GOT3 (cell line): ENCODE results near the gene VN1R2.
A peak's percentile ranks its signal among the peaks of the same experiment; 100 is the strongest.
"Not testable (repeated sequence)": the region's sequence is repeated elsewhere in the genome, so short reads cannot be mapped to it uniquely, and the experiment has no call there.

Experiments
- DNase-seq: peaks from one replicate; lab custom pipeline; 2025; ENCODE audit warnings: mixed read lengths; lab: John Stamatoyannopoulos, UW

VN1R2 gene, protein sequence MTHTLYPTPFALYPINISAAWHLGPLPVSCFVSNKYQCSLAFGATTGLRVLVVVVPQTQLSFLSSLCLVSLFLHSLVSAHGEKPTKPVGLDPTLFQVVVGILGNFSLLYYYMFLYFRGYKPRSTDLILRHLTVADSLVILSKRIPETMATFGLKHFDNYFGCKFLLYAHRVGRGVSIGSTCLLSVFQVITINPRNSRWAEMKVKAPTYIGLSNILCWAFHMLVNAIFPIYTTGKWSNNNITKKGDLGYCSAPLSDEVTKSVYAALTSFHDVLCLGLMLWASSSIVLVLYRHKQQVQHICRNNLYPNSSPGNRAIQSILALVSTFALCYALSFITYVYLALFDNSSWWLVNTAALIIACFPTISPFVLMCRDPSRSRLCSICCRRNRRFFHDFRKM

GRCh38 chr19:53257715-53258342 lies at the start of gene VN1R2:
Gene VN1R2 (plus strand): TSS chr19:53258292. CDS start chr19:53258376, 84 bp downstream.
- DNase-seq, result not testable (repeated sequence)

GRCh38 chr19:53211554-53211953 lies 46.5 kb upstream of the VN1R2 start:
- DNase-seq, result not testable (repeated sequence)

- DNase-seq, result no peak
These were observed 45.3 kb upstream of the VN1R2 start for GRCh38 chr19:53212703-53213320.

DNA sequence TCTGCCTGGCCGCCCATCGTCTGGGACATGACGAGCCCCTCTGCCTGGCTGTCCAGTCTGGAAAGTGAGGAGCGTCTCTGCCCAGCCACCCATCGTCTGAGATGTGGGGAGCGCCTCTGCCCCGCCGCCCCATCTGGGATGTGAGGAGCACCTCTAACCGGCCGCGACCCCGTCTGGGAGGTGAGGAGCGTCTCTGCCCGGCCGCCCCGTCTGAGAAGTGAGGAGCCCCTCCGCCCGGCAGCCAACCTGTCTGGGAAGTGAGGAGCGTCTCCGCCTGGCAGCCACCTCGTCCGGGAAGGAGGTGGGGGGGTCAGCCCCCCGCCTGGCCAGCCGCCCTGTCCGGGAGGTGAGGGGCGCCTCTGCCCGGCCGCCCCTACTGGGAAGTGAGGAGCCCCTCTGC lies 35.4 kb upstream of the VN1R2 start:
- not testable (repeated sequence) for DNase-seq

DNA sequence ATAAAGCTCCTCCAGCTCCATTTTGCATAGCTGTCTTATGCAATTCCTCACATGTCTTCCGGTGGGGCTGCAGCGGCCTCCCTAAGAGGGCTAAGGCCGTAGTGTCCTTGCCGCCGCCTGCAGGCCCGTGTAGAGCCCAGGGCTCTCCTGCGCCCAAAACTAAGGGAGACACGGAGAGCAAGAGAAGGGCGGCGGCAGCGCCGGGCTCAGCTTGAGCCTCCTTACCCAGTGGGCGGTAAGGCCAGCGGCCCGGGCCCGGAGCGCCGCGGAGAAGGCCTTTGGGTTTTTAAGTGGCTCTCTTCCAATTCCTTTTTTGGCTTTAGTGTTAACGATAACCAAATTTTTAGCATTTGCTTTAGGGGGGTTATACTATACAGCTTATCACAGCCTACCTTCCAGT lies 33.5 kb upstream of the VN1R2 start:
- no peak for DNase-seq

GRCh38 chr19:53237114-53237777 lies 20.8 kb upstream of the VN1R2 start:
- DNase-seq, result no peak

- DNase-seq, result no peak
These were observed 11.6 kb upstream of the VN1R2 start for GRCh38 chr19:53246498-53246897.

- peak; percentile 51 for DNase-seq
These were observed 3.4 kb upstream of the VN1R2 start, which contains the start of gene ZNF677 for GRCh38 chr19:53254411-53255341. Gene ZNF677 (minus strand): TSS chr19:53254873. CDS start chr19:53251550, 3,323 bp downstream.

DNA sequence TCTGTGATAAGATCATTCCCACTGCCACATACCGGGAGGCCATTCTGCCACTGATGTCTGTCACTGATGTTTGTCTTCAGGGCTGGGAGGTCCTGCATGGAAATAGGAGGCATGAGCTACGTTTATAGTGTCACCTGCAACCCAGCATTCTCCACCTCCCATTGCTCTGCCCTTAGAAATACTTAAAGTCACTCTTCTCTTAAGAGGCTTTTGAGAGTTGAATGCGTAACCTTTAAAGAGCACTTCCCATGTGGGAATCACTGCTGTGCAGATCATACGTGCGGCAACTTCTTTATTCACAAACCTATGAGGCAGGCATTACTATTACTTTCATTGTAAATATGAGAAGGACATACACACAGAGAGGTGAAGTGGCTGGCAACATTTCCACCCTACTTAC lies 9.5 kb downstream of the VN1R2 start, which contains the start of gene VN1R4:
Gene VN1R4, minus strand, starts transcription at position 101 of the 400 bp plus-strand sequence. Its CDS starts 58 bp downstream, at position 43.
- not testable (repeated sequence) for DNase-seq

- DNase-seq, result not testable (repeated sequence)
These were observed 11.8 kb downstream of the VN1R2 start for GRCh38 chr19:53269861-53270260.

DNA sequence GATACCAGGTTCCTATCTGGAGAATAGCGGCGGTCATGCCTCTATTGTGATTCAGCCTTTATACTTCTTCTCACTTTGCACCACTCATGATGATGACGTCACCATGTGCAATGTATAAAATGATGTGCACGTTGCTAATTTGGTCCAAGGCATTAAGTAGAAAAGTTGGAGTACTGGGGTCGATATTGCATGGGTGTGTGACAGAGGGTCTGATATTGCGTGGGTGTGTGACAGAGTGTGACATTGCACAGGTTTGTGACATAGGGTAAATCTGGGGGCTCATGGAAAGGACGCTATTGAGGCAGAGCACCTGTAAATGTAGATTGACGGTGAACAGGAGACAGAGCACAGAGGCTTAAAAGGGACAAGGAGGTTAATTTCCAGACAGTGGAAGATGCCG lies 14.0 kb downstream of the VN1R2 start:
- no peak for DNase-seq

- no peak for DNase-seq
These were observed 17.4 kb downstream of the VN1R2 start for GRCh38 chr19:53275480-53275879.

DNA sequence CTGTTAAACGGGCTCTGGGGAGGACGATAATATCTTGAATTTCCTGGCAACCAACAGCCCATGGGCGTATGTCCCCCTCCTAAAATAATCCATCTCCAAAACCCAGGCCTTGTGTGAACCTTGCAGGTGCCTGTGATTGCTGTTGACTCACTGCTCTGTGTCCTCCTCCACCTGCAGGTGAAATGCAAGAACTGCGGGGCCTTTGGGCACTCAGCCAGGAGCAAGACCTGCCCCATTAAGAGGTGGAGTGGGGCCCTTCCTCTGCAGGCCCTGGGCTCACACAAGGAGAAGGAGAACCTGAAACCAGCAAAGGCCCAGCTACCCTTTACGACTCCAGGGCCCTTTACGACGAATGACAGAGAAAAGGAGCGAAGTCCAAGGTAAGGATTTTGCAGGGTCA lies 23.9 kb downstream of the VN1R2 start:
- DNase-seq, result not testable (repeated sequence)

DNA sequence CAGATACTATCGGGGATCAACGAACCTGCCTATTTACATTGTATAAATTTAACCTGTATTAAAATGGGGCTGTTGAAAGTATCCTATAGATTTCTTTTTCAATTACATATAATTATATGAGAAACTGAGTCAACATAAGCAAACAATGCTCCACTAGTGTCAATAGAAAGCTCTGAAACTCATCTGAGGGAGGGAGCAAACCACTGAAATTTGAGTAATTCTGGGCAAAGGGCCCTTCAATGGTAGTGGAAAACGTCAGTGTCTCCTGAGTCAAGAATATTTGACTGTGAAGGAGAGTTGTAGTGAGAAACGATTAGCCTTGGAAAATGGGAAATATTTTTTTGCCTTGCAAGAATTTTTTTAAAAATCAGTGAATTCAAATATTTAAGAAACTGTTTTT lies 27.0 kb downstream of the VN1R2 start:
- DNase-seq, result no peak

- DNase-seq, result no peak
These were observed 32.9 kb downstream of the VN1R2 start for GRCh38 chr19:53290758-53291549.

DNA sequence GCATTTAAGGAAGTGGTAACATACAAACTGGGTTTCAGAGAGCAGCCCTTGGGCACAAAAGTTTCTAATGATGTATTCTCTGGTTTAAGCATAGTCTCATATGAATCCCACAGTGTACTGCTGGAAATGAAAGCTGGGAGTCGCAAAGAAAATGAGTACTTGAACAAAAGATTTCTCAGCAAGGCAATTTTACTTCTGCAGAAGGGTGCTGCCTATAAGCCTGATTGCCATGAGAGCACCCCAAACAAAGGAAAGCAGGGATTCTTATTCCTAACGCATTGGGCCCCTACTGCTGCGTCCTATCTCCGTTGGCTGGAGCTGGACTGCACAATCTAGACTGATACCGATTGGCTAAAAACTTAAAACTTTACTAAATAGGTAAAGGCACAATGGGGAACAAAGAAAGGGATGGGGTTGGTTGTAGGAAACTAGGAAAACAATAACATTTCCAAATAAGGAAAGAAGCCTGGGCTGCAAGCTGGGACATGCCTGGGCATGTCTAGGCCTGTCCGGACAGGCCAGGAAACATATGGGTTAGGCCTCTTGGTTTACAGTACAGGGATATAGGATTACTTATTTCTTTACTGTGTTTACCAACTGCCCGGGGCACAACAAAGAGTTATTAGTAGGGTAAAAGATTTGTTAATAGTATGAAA lies 36.8 kb downstream of the VN1R2 start:
- no peak for DNase-seq

- DNase-seq, result not testable (repeated sequence)
These were observed 43.2 kb downstream of the VN1R2 start for GRCh38 chr19:53301341-53301740.

DNA sequence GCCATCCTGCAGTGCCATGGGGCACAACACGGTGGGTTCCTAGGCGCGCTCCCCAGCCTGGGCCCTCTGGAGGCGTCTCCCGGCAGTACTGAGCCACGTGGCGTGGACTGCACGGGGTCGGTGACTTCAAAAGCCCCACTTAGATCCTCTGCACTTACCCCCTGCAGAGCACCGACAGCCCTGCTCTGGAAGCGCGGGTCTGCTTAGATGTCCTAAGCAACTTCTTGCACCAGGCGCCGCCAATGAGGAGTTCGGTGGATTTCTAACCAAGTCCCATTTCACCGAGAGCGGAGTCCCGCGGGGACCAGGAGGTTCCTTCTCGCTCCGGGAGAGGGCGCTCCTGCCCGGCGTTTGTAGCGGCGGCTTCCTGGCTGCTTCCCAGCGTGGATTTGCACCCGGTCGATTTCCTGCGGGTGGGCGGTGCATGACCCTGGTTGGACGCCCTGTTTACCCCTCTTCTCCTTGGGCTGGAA lies 50.3 kb downstream of the VN1R2 start:
- no peak for DNase-seq
